PC-3 (cell line): Measurements from ENCODE around the gene SCNM1.

Experiments
- CTCF ChIP-seq: fragments of 300-600 bp; sonication (generic); conservative IDR thresholded peaks from 2 replicates; pipeline ENCODE4 v1.5.1; 2017; ENCODE audit warnings: antibody characterized with exemption, low read depth, mild to moderate bottlenecking, low read length
- EZH2phosphoT487 ChIP-seq: fragments of 300-600 bp; sonication (generic); IDR thresholded peaks from 2 replicates; pipeline ENCODE4 v1.6.1; 2018; ENCODE audit warnings: mild to moderate bottlenecking, antibody characterized with exemption, low read length, borderline replicate concordance

GRCh38 chr1:151143986-151144385 lies 22.0 kb upstream of the SCNM1 start:
- TF ChIP-seq EZH2phosphoT487 (no peak), CTCF (no peak)
